ENCODE data around the gene SSC5D. TPM values are rescaled to one million over a fixed set of nuclear protein-coding genes. Genes with fewer than 3 reads are reported as not detected.

The SSC5D gene
- total RNA-seq, 2 experiments from 2014 or later = 0.50 to 2.7 TPM

DNA sequence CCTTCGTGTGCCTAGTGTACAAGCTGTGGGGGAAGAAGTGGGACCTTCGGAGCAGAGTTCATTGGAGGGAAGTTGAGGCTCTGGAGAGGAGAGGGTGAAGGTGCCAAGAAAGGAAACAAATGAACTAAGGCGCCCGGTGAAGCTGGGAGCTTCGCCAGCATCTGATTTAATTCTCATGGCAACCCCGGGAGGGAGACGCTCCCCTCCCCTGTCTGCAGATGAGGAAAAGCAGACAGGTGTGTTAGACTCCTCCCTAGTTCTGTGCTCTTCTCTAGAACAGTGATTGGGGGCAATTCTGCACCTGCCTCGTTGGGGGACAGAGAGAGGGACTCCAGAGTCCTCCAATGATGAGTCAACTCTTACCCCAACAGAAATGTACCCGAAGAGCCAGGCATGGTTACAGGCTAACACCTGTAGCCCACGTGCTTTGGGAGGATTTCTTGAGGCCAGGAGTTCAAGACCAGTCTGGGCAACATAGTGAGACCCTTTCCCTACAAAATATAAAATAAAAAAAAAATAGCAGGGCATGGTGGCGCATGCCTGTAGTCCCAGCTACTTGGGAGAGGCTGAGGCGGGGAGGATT is 4.2 kb downstream of the SSC5D start:
- no peaks in the 10 kb centered on the region for H4K20me1 ChIP-seq (ENCODE audit: insufficient read depth, low read length)
- H2AFZ ChIP-seq (ENCODE audit: low read length) = no peak overlapping the region
- peaks cover 10% of the 10 kb centered on the region for H3K4me1 ChIP-seq (ENCODE audit: insufficient read depth, low read length, poor library complexity, severe bottlenecking)
- BruUV-seq (replicated peaks) = no TSS peak
- no peaks in the 10 kb centered on the region for H3K9me2 ChIP-seq (ENCODE audit: insufficient read depth, low read length)
- no peak for TF ChIP-seq EZH2phosphoT487 (IDR thresholded peaks at IDR 0.05; ENCODE audit: borderline replicate concordance, low read depth, low read length)
- TF ChIP-seq, protein P1, sequence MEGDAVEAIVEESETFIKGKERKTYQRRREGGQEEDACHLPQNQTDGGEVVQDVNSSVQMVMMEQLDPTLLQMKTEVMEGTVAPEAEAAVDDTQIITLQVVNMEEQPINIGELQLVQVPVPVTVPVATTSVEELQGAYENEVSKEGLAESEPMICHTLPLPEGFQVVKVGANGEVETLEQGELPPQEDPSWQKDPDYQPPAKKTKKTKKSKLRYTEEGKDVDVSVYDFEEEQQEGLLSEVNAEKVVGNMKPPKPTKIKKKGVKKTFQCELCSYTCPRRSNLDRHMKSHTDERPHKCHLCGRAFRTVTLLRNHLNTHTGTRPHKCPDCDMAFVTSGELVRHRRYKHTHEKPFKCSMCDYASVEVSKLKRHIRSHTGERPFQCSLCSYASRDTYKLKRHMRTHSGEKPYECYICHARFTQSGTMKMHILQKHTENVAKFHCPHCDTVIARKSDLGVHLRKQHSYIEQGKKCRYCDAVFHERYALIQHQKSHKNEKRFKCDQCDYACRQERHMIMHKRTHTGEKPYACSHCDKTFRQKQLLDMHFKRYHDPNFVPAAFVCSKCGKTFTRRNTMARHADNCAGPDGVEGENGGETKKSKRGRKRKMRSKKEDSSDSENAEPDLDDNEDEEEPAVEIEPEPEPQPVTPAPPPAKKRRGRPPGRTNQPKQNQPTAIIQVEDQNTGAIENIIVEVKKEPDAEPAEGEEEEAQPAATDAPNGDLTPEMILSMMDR (conservative IDR thresholded peaks at IDR 0.05; ENCODE audit: low read length) = no peak
- H3K4me3 ChIP-seq (ENCODE audit: low read depth, low read length, poor library complexity, severe bottlenecking) = no peak overlapping the region
- ChIA-PET CTCF (ENCODE audit: unreplicated experiment) (no interaction called here), POLR2A (no interaction called here)
- intact Hi-C loops (cut with micrococcal nuclease; ENCODE audit: unreplicated experiment) = no loop called here
- no peaks in the 10 kb centered on the region for H3K79me2 ChIP-seq (ENCODE audit: insufficient read depth, low read depth, low read length)
- no peak overlapping the region for H3K4me2 ChIP-seq (ENCODE audit: low read length)
- no peak for DNase-seq (ENCODE audit: low spot score)
- no peak overlapping the region for H3K27ac ChIP-seq (ENCODE audit: low read depth, low read length, poor library complexity, severe bottlenecking)
- no peaks in the 10 kb centered on the region for H3K9me3 ChIP-seq (ENCODE audit: low read length)
- no peaks in the 10 kb centered on the region for H3K36me3 ChIP-seq (ENCODE audit: insufficient read depth, low read length)

DNA sequence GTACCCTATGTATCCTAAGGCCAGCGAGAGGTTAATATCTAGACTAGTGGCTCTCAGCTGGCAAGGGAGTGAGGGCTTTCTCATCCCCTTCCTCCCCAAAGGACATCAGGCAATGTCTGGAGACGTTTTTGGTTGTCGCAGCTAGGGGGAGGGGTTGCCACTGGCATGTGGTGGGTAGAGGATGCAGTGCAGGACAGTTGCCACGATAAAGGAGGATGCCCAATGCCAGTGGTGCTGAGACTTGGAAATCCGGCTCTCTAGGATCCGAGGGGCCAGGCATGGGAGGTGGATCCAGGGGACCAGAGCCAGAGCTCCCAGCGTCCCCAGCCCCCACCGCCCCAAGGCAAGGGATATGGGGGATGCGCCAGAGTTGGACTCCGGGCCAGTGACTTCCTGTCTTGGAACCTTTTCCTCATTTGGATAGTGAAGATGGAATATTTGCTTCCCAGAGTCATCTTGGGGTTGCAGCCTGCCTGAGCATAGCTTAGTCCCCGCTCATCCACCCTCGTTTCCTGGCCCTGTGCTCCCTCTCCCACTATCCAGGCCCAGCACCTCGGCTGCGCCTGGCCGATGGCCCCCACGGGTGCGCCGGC is 4.9 kb downstream of the SSC5D start:
- Histone ChIP-seq H4K20me1 (ENCODE audit: insufficient read depth, low read length) (no peaks in the 10 kb centered on the region), H3K79me2 (ENCODE audit: insufficient read depth, low read depth, low read length) (no peaks in the 10 kb centered on the region), H3K4me1 (ENCODE audit: insufficient read depth, low read length, poor library complexity, severe bottlenecking) (peaks cover 4% of the 10 kb centered on the region), H2AFZ (ENCODE audit: low read length) (no peak overlapping the region), H3K9me2 (ENCODE audit: insufficient read depth, low read length) (no peaks in the 10 kb centered on the region), H3K9me3 (ENCODE audit: low read length) (no peaks in the 10 kb centered on the region), H3K27ac (ENCODE audit: low read depth, low read length, poor library complexity, severe bottlenecking) (no peak overlapping the region), H3K4me2 (ENCODE audit: low read length) (no peak overlapping the region), H3K36me3 (ENCODE audit: insufficient read depth, low read length) (no peaks in the 10 kb centered on the region), H3K4me3 (ENCODE audit: low read depth, low read length, poor library complexity, severe bottlenecking) (no peak overlapping the region)
- TF ChIP-seq, protein P1 (conservative IDR thresholded peaks at IDR 0.05; ENCODE audit: low read length) = no peak
- no peak for TF ChIP-seq EZH2phosphoT487 (IDR thresholded peaks at IDR 0.05; ENCODE audit: borderline replicate concordance, low read depth, low read length)
- CTCF ChIA-PET (ENCODE audit: unreplicated experiment) = no interaction called here
- POLR2A ChIA-PET = no interaction called here
- no peak for DNase-seq (ENCODE audit: low spot score)
- intact Hi-C loops (cut with micrococcal nuclease; ENCODE audit: unreplicated experiment) = no loop called here
- no TSS peak for BruUV-seq (replicated peaks)

DNA sequence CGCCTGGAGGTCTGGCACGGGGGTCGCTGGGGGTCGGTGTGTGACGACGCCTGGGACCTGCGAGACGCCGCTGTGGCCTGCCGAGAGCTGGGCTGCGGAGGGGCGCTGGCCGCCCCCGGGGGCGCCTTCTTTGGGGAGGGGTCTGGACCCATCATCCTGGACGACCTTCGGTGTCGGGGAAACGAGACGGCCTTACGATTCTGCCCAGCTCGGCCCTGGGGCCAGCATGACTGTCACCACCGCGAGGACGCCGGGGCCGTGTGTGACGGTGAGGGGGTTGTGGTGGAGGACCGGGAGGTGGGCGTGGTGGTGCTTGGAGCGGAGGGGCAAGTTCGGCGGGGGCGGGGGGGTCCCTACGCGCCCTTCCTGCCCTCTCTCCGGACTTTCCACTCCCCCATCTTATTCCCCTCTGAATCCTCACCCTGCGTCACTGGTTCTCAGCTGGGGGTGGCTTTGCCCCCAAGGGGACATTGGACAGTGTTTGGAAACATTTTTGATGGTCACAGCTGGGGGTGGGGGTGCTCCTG is 5.5 kb downstream of the SSC5D start:
- no peak for DNase-seq (ENCODE audit: low spot score)
- H2AFZ ChIP-seq (ENCODE audit: low read length) = no peak overlapping the region
- H3K4me3 ChIP-seq (ENCODE audit: low read depth, low read length, poor library complexity, severe bottlenecking) = no peak overlapping the region
- H3K4me2 ChIP-seq (ENCODE audit: low read length) = no peak overlapping the region
- BruUV-seq (replicated peaks) = no TSS peak
- POLR2A ChIA-PET = no interaction called here
- no peaks in the 10 kb centered on the region for H3K9me2 ChIP-seq (ENCODE audit: insufficient read depth, low read length)
- H4K20me1 ChIP-seq (ENCODE audit: insufficient read depth, low read length) = no peaks in the 10 kb centered on the region
- TF ChIP-seq EZH2phosphoT487 (IDR thresholded peaks at IDR 0.05; ENCODE audit: borderline replicate concordance, low read depth, low read length) = no peak
- TF ChIP-seq, protein P1 (conservative IDR thresholded peaks at IDR 0.05; ENCODE audit: low read length) = no peak
- H3K36me3 ChIP-seq (ENCODE audit: insufficient read depth, low read length) = no peaks in the 10 kb centered on the region
- H3K79me2 ChIP-seq (ENCODE audit: insufficient read depth, low read depth, low read length) = no peaks in the 10 kb centered on the region
- H3K4me1 ChIP-seq (ENCODE audit: insufficient read depth, low read length, poor library complexity, severe bottlenecking) = no peaks in the 10 kb centered on the region
- H3K9me3 ChIP-seq (ENCODE audit: low read length) = no peaks in the 10 kb centered on the region
- H3K27ac ChIP-seq (ENCODE audit: low read depth, low read length, poor library complexity, severe bottlenecking) = no peak overlapping the region
- CTCF ChIA-PET (ENCODE audit: unreplicated experiment) = no interaction called here
- intact Hi-C loops (cut with micrococcal nuclease; ENCODE audit: unreplicated experiment) = no loop called here

Data from OCI-LY7 (cell line).